Activated T-helper 1 cell treated with anti-CD3 and anti-CD28 coated beads, Interleukin-12 subunit alpha, Interleukin-12 subunit beta, Interleukin-2, Interleukin-4 antibody, amounts not matched to agents 30 ng/mL and 10 ng/mL and 1 ng/mL, durations not matched to agents 14 hours and 24 hours and 36 hours (primary cell): ENCODE measurements around the gene TNS3. TPM values are rescaled to one million over a fixed set of nuclear protein-coding genes. Genes with fewer than 3 reads are reported as not detected.

Experiments used
- DNase-seq: peaks from one replicate; pipeline ENCODE4 v3.0.0; 2021; ENCODE audit warnings: low spot score
- H3K27ac Mint-ChIP-seq: one replicate; pipeline ENCODE4 v1.8.0; 2021; ENCODE audit warnings: mild to moderate bottlenecking, mixed read lengths
- H3K27me3 Mint-ChIP-seq: one replicate; pipeline ENCODE4 v1.8.0; 2022; ENCODE audit warnings: mild to moderate bottlenecking, moderate library complexity, mixed read lengths; ENCODE audit not compliant: insufficient read depth
- H3K36me3 Mint-ChIP-seq: one replicate; pipeline ENCODE4 v1.8.0; 2021; ENCODE audit warnings: low read depth, mixed read lengths
- H3K4me1 Mint-ChIP-seq: one replicate; pipeline ENCODE4 v1.8.0; 2021; ENCODE audit warnings: low read depth, mixed read lengths
- H3K4me3 Mint-ChIP-seq: one replicate; pipeline ENCODE4 v1.8.0; 2021; ENCODE audit warnings: mild to moderate bottlenecking, moderate library complexity, mixed read lengths
- H3K9me3 Mint-ChIP-seq: one replicate; pipeline ENCODE4 v1.8.0; 2021; ENCODE audit warnings: mixed read lengths
- intact Hi-C: fragments of 100-400 bp; cut with micrococcal nuclease; formaldehyde crosslinking; loops from one replicate; pipeline ENCODE4 v1.15.1; 2024
- total RNA-seq: library from RNA; stranded (reverse); gene quantifications from 2 replicates; pipeline ENCODE4 v1.2.3, GENCODE V29; 2022

The TNS3 gene
- total RNA-seq, 1 donor from 2014 or later, result 5.8 TPM

DNA sequence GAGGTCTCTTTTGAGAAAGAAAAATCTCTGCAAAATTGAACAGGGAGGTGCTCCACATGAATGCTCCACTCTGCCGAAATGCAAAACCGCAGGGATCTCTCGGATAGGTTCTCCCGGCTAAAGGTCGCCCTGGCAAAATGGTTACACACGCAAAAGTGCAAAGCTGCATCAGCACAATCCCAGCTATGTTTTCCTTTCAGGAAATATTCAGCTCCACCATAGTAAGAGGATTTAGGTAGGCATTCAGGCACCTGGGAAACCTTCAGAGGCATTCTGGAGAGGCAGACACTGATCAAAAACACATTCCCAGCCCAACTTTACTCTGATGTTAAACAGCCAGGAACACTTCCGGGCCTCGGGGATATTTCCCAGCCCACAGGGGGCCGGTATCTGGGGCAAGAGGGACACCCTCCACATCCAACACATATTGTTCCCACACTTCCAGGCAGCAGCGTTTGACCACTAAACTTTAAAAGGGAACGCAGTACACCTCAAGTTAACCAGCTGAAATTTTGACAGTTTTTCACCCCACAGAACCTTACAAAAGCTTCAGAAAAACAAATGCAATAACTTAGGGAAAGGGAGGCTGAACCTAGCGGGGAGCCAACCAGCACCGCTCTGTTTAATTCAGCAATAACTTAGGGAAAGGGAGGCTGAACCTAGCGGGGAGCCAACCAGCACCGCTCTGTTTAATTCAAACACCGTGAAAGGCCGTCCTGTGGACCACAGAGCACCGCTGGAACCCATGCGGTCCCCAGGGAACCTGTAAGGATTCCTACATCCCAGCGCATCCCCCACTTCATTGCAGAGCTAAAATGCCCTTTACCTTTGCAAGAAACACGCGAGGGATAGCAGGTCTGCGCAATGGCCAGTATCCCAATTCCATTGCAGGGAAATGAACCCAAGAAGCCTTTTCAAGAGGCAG, 45.9 kb downstream of the TNS3 start:
- no peaks in the 10 kb centered on the region for H3K36me3 Mint-ChIP-seq
- no peak overlapping the region for H3K27ac Mint-ChIP-seq
- no peak for DNase-seq
- H3K27me3 Mint-ChIP-seq, result peaks cover 7% of the 10 kb centered on the region
- H3K4me1 Mint-ChIP-seq, result no peaks in the 10 kb centered on the region
- no peak overlapping the region for H3K4me3 Mint-ChIP-seq
- no peaks in the 10 kb centered on the region for H3K9me3 Mint-ChIP-seq
- intact Hi-C loops, result loop anchor here (10.0 kb wide), 1 partner anchor 91 kb away; no protein-coding TSS in a partner anchor

DNA sequence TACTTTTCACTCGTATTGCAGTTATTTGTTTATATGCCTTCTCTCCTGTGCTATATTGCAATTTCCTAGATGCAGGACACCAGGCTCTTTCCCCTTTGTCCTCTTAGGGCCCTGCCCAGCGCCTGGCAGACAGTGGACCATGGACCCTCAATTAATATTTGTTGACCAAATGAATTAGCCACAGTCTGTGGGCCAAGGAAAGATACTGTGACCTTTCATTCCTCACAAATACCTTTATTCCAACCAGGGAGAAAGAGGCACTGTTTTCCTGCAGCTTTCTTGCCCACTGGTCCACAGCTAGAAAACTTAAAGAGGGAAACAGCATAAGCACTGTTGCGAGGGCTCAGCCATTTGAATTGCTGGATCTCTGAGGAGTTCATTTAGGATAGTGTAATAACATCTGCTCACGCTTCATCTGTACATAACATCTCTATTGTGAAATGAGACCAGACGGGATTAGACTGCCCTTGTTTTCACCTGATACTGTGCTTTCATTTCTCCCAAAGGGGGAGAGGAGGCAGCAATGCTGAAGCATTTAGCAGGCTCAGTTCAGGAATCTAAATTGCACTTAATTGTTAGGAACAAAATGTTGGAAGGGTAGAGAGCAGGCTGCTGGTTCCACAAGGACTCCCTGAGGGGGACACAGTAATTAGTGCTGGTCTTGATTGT, 46.7 kb downstream of the TNS3 start:
- Mint-ChIP-seq H3K9me3 (no peaks in the 10 kb centered on the region), H3K27me3 (peaks cover 7% of the 10 kb centered on the region), H3K27ac (no peak overlapping the region), H3K4me3 (no peak overlapping the region), H3K36me3 (no peaks in the 10 kb centered on the region), H3K4me1 (no peaks in the 10 kb centered on the region)
- DNase-seq, result no peak
- intact Hi-C loops, result loop anchor here (10.0 kb wide), 1 partner anchor 90 kb away; no protein-coding TSS in a partner anchor

DNA sequence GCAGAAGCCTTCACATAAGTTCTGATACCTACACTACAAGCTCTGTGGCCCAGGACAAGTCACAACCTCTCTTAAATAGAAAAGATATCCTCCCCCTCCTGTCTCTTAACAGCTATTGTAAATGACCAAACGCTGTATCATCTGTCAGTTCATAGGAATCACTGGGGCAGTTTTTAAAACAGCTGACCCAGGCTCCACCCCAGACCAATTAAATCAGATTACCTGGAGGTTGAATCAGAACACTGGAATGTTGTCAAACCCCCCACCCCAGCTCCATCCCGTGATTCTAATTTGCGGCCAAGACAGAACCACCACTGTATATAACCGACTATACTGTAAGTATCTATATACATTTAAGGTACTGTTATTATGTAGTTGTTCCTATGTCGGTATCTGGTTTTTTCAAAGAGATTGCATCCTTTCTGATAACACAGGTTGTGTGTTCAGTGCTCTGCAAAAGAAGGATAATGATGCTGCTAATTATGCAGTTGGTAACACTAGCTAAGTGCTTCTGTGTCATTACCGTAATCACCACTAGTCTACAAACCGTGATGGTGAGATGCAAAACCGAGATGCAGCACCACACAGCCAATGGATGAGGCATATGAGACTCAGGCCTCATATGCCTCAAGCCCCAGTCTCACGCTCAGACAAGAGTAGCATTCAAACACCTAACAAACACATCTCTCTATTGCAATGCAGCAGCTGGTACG, 47.4 kb downstream of the TNS3 start:
- H3K36me3 Mint-ChIP-seq, result no peaks in the 10 kb centered on the region
- intact Hi-C loops, result loop anchor here (10.0 kb wide), 1 partner anchor 90 kb away; no protein-coding TSS in a partner anchor
- no peak for DNase-seq
- no peak overlapping the region for H3K4me3 Mint-ChIP-seq
- H3K4me1 Mint-ChIP-seq, result no peaks in the 10 kb centered on the region
- H3K9me3 Mint-ChIP-seq, result no peaks in the 10 kb centered on the region
- H3K27ac Mint-ChIP-seq, result no peak overlapping the region
- peaks cover 7% of the 10 kb centered on the region for H3K27me3 Mint-ChIP-seq

DNA sequence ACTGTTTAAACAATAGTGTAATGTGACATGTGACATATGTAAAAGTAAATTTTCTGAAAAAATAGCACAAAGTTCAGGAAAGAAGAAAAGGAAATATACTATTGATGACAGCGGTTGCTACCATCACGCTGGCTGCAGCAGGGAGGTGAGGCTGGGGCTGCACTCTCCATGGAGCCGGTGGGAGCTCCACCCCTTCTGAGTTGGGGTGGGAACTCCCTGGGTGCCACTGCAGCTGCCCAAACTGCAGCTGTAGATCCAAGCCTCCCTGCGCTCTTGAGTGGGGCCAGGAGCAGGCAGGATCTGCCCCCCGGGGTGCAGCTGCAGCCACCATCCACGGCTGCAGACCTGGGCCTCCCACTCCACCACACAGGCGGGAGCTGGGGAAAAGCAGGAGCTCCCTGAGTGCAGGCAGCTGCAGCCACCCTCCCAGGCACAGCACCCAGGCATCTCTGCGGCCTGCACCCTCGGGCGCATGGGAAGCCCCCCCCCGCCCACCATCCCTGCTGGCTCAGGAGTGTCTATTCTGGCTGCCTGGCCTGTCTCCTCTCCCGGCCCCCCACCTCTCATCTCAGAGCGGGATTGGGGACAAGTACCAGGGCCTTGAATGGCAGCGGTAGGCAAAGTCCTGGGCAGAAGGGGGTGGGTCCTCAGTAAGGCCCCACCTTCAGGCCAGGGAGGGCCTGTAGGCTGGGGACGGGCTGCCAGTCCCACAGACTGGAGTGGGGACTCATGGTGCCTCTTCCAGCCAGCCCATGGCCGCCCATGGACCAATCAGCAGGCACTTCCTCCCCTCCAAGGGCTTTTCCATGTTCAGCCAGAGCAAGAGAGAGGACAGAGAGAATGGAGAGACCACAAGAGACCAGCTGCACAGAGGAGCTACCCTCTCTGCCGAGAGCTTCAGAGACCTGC, 50.1 kb downstream of the TNS3 start:
- Mint-ChIP-seq H3K4me1 (no peaks in the 10 kb centered on the region), H3K27me3 (no peaks in the 10 kb centered on the region), H3K4me3 (no peak overlapping the region), H3K9me3 (no peaks in the 10 kb centered on the region), H3K27ac (no peak overlapping the region), H3K36me3 (no peaks in the 10 kb centered on the region)
- DNase-seq, result no peak
- intact Hi-C loops, result loop anchor here (10.0 kb wide), 1 partner anchor 87 kb away; no protein-coding TSS in a partner anchor

DNA sequence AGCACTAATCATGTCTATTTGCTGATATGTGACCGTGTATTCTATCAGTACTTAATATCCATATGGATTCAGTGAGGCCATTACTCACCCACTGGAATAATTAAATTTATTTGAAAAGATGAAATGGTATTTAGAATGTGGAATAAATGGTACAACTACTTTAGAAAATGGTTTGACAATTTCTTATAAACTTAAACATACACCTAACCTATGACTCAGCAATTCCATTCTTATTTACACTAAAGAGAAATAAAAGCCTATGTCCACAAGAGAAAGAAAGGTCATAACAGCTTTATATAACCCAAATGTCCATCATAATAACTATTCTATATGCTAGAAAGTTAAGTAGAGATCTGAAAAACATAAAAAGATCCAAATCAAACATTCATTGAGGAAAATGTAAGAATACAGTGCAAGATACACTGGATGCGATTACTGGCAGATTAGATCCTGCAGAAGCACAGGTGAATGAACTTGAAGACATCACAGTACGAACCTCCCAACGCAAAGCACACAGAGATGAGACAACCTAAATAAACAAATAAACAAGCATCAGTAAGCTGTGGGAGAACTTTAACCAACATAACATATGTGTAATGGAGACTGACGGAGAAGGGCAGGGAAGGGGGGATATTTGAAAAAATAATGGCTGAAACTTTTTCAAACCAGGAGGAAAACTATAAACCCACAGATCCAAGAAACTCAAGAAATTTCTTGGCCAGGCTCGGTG, 51.9 kb downstream of the TNS3 start:
- no peaks in the 10 kb centered on the region for H3K36me3 Mint-ChIP-seq
- intact Hi-C loops, result loop anchor here (10.0 kb wide), 1 partner anchor 85 kb away; no protein-coding TSS in a partner anchor
- H3K27ac Mint-ChIP-seq, result no peak overlapping the region
- H3K4me3 Mint-ChIP-seq, result no peak overlapping the region
- H3K27me3 Mint-ChIP-seq, result no peaks in the 10 kb centered on the region
- no peaks in the 10 kb centered on the region for H3K9me3 Mint-ChIP-seq
- no peaks in the 10 kb centered on the region for H3K4me1 Mint-ChIP-seq
- no peak for DNase-seq

DNA sequence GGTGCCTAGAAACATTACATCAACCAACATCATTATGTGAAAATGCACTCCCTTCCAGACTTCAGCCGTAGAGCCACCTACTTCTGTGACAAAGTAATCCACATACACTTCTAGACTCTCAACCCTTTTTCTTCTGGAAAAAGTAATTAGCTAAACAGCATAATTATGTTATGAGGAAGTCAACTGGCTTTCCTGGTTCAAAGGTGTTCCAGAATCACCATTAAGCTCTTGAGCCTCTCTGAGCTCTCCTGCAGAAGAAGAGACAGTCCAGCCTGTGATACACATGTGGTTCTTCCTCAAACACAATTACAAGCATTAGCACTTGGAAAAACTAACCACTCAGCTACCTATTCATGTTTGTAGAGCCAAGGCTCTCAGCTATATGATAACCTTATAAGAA, 52.5 kb downstream of the TNS3 start:
- no peak for DNase-seq
- Mint-ChIP-seq H3K4me3 (no peak overlapping the region), H3K27me3 (no peaks in the 10 kb centered on the region), H3K27ac (no peak overlapping the region), H3K36me3 (no peaks in the 10 kb centered on the region), H3K4me1 (no peaks in the 10 kb centered on the region), H3K9me3 (no peaks in the 10 kb centered on the region)
- intact Hi-C loops, result no loop called here

DNA sequence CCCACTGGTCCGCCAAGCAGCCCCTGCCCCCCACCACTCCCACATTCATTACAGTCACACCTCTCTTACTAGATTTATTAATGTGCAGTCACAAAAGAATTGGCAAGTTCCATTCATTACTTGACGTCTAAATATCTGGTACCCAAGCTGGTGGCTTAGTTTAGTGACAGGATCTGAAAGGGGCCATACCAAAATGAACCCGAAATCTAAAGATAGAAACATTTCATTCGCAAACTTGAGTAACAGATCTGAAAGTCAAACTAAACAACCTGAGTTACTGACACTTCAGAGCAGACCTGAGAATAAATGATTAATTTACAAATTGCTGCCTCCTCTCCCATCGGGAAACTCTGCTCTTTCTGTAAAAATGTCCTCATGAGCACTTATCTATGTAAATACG, 53.4 kb downstream of the TNS3 start:
- Mint-ChIP-seq H3K27me3 (no peaks in the 10 kb centered on the region), H3K36me3 (no peaks in the 10 kb centered on the region), H3K4me3 (no peak overlapping the region), H3K27ac (no peak overlapping the region), H3K9me3 (no peaks in the 10 kb centered on the region), H3K4me1 (no peaks in the 10 kb centered on the region)
- no peak for DNase-seq
- intact Hi-C loops, result no loop called here

DNA sequence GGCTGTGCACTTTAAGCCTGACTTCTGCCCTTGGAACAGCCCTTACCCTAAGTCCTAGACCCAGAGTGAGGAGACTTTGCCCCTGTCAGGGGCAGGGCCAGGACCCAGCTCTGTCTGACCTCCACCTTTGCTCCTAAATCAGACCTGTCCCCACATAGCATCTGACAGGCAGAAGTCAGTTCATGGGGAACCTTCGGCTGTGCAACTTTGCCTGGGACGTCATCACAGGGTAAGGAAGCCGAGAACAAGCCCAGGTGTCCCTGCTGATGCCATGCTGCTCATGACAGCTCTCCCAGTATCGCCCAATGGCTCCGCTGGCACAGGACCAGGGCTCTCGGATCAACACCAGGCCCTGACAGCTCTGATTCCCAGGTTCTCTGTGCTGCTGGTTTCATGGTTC, 55.4 kb downstream of the TNS3 start:
- intact Hi-C loops, result no loop called here

DNA sequence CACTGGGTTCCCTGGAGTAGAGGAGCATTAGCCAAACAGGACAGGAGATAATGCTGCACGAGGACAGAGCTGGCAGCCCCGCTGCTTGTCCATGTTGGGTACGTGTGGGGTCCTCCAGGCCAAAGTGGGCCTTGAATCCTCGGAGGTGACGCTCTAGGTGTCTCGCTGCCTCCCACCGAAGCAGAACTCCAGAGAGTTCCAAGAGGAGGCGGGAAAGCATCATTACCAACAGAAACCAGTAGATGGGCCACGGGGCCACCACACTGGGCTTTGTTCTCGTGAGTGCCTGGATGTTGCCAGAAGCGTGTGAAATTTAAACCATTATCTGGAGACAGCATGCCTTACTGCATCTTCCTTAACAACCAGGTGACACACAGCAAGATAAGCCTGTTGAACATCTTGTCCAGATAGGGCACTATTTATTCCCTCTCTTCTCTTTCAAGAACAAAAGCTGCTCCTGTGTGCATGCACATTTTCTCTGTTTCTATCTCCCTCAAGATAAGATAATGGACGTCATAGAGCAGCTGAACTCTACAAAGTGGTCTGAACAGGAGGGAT, 56.8 kb downstream of the TNS3 start:
- no peak overlapping the region for H3K27ac Mint-ChIP-seq
- no peaks in the 10 kb centered on the region for H3K4me1 Mint-ChIP-seq
- H3K36me3 Mint-ChIP-seq, result no peaks in the 10 kb centered on the region
- intact Hi-C loops, result no loop called here
- no peaks in the 10 kb centered on the region for H3K9me3 Mint-ChIP-seq
- DNase-seq, result no peak
- no peaks in the 10 kb centered on the region for H3K27me3 Mint-ChIP-seq
- no peak overlapping the region for H3K4me3 Mint-ChIP-seq

More for the DNA sequence above, 55.4 kb downstream of the TNS3 start:
- no peak overlapping the region for H3K27ac Mint-ChIP-seq
- no peaks in the 10 kb centered on the region for H3K9me3 Mint-ChIP-seq
- no peak for DNase-seq
- no peaks in the 10 kb centered on the region for H3K4me1 Mint-ChIP-seq
- H3K36me3 Mint-ChIP-seq, result no peaks in the 10 kb centered on the region
- no peaks in the 10 kb centered on the region for H3K27me3 Mint-ChIP-seq
- no peak overlapping the region for H3K4me3 Mint-ChIP-seq

DNA sequence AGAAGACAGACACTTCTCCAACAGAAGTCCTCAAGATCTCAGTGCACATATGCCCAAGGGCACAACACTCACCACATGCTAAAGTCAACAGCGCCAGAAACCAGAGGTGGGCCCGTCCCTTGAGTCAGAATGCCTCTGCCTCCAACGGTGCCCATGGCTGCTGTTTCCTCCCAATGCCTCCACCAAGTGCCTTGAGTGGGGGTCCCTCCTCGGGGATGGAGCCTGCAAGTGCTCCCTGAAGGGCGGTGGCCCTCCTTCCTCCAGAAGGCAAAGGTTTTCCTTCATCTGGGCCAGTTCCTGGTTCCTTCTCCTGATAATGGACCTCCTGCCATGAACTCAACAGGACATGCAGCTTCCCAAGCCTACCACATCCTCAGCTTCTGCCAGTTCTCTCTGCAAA, 58.5 kb downstream of the TNS3 start:
- no peaks in the 10 kb centered on the region for H3K4me1 Mint-ChIP-seq
- H3K36me3 Mint-ChIP-seq, result no peaks in the 10 kb centered on the region
- H3K27me3 Mint-ChIP-seq, result no peaks in the 10 kb centered on the region
- intact Hi-C loops, result no loop called here
- H3K4me3 Mint-ChIP-seq, result no peak overlapping the region
- no peak overlapping the region for H3K27ac Mint-ChIP-seq
- no peak for DNase-seq
- H3K9me3 Mint-ChIP-seq, result no peaks in the 10 kb centered on the region

DNA sequence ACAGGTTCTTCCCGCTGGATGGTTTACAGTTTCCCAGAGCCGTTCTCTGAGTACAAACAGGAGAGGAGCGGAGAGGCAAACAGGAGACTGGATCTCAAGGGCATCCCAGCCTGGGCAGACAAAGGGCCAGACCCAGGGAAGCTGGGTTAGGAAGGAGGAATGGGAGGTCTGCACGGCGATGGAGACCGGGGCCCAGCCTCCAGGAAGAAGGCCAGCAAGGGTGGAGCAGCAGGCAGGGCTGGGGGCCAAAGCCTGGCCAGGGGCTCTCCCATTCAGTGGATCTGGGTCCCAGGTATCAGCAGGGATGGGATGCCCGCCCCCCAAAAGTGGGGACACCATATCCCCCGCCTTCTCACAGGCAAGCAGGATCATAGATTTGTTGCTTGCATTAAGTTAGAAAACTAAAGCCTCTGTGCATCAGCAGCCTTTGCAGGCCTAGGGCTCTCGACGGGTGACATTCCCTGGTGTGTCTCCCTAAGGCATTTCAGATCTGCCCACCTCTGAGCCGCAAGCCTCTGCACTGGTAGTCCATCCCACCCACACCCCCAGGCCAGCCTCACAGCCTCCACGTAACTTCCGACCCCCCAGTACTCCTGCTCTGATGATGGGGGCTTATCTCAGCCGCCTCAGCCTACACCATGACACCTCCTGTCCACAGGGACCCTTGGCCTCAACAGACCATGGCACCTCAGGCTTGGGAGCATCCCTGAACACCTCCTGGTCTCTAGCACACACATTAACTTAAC, 59.9 kb downstream of the TNS3 start:
- peaks cover under 1% of the 10 kb centered on the region for H3K27me3 Mint-ChIP-seq
- no peaks in the 10 kb centered on the region for H3K9me3 Mint-ChIP-seq
- H3K27ac Mint-ChIP-seq, result no peak overlapping the region
- DNase-seq, result no peak
- no peaks in the 10 kb centered on the region for H3K36me3 Mint-ChIP-seq
- intact Hi-C loops, result no loop called here
- no peak overlapping the region for H3K4me3 Mint-ChIP-seq
- no peaks in the 10 kb centered on the region for H3K4me1 Mint-ChIP-seq
